DMS53 treated with DMSO at 0.1 percent for 48 hours (cell line): ENCODE results near the gene COG8.
"Not testable (repeated sequence)": the region's sequence is repeated elsewhere in the genome, so short reads cannot be mapped to it uniquely, and the experiment has no call there.

Source experiments
- DNase-seq: peaks from one replicate; lab custom pipeline; 2025; ENCODE audit not compliant: unreplicated experiment; lab: John Stamatoyannopoulos, UW

COG8 gene, protein sequence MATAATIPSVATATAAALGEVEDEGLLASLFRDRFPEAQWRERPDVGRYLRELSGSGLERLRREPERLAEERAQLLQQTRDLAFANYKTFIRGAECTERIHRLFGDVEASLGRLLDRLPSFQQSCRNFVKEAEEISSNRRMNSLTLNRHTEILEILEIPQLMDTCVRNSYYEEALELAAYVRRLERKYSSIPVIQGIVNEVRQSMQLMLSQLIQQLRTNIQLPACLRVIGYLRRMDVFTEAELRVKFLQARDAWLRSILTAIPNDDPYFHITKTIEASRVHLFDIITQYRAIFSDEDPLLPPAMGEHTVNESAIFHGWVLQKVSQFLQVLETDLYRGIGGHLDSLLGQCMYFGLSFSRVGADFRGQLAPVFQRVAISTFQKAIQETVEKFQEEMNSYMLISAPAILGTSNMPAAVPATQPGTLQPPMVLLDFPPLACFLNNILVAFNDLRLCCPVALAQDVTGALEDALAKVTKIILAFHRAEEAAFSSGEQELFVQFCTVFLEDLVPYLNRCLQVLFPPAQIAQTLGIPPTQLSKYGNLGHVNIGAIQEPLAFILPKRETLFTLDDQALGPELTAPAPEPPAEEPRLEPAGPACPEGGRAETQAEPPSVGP

DNA sequence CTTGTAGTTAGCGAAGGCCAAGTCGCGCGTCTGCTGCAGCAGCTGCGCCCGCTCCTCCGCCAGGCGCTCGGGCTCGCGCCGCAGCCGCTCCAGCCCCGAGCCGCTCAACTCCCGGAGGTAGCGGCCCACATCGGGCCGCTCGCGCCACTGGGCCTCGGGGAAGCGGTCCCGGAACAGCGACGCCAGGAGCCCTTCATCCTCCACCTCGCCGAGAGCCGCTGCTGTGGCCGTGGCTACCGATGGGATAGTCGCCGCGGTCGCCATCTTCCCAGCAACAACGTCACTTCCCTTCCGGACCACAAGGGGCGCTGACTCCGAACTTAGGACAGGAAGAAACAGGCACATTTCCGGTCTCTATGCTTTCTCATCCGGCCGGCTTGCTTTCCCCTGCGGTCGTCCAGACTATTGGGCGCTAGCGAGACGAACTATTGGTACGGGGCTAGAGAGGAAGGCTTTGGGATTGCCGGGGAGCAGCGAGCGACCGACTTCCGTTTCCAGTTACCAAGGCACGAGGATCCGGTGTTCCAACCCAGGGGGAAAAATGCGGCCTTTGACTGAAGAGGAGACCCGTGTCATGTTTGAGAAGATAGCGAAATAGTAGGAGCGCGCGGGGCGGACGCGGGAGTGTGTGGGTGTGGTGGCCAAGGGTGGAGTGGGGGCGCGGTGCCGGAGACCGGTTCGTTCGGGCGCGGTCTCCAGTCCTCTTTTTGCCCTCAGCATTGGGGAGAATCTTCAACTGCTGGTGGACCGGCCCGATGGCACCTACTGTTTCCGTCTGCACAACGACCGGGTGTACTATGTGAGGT, at the start of gene COG8, which contains the start of gene NIP7:
Gene COG8 (minus strand): TSS at position 276 of the 806 bp plus-strand sequence. CDS start 12 bp downstream, at position 264.
Gene NIP7 (plus strand): TSS at position 484 of the 806 bp plus-strand sequence. CDS start 58 bp downstream, at position 542.
- DNase-seq: peak; percentile 92

GRCh38 chr16:69386596-69386995, 47.2 kb upstream of the COG8 start:
- no peak for DNase-seq

DNA sequence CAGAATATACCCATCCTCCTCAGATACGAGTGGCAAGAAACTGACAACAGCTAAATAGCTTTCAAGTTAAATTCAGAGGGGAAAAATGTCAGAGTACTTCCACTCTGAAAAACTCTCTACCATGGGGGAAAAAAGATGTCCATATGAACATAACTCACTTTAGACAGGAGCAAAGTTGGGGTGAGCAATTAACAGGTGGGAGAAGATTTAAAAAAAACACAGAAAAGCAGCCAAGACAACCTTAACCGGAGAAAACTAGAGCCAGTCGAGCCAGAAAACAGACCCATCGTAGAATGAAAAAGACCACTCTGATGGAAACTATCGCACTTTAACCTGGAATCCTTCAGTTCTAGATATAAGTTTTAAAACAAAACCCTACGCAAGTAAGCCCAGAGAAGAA, 45.6 kb upstream of the COG8 start:
- DNase-seq: no peak

DNA sequence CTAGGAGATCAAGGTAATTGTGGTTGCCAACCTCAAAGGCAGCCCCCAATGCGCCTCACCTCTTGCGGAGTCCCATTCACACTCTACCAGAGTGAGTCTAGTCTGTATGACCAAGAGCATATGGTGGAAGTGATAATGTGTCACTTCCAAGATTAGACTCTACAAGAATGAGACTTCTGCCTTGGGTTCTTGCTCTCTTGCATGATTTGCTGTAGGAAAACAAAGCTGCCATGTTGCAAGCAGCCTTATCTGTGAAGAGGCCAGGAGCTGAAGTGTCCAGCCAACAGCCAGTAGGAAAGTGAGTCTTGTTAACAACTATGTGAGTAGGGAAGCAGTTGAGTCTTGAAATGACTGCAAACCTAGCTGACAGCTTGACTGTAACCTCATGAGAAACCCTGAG, 43.1 kb upstream of the COG8 start:
- DNase-seq: no peak

- no peak for DNase-seq
Observed at GRCh38 chr16:69381231-69381630, 41.9 kb upstream of the COG8 start.

GRCh38 chr16:69378760-69379159, 39.4 kb upstream of the COG8 start:
- DNase-seq: no peak

GRCh38 chr16:69378036-69378435, 38.7 kb upstream of the COG8 start:
- DNase-seq: no peak

DNA sequence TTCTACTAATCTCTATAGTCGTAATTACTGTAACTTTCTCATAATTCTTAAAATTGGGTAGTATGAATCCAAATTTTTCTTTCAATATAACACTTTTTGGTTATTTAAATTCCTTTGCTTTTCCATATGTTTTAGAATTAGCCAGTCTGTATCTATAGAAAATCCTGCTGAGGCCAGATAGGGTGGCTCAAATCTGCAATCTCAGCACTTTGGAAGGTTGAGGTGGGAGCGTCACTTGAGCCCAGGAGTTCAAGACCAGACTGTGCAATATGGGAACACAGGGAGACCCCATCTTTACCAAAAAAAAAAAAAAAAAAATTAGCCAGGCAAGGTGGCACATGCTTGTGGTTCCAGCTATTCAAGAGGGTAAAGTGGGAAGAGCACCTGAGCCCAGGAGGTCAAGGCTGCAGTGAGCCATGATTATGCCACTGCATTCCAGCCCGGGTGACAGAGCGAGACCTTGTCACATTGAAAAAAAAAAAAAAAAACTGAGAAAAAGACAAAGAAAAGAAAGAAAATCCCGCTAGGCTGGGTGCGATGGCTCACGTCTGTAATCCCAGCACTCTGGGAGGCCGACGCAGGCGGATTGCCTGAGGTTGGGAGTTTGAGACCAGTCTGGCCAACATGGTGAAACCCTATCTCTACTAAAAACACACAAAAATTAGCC, 37.2 kb upstream of the COG8 start:
- no peak for DNase-seq

- DNase-seq: no peak
Observed at GRCh38 chr16:69373019-69373418, 33.7 kb upstream of the COG8 start.

DNA sequence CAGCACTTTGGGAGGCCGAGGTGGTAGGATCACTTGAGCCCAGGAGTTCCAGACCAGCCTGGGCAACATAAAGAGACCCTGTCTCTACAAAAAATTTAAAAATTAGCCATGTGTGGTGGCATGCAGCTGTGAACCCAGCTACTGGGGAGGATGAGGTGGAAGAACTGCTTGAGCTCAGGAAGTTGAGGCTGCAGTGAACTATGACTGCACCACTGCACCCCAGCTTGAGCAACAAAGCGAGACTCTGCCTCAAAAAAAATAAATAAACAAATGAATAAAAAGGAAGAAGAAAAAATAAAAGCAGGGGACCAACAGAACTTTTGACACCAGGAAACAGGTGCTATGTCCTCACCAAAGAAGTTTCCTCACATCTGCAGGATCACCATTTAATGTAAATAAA, 32.2 kb upstream of the COG8 start:
- DNase-seq: no peak

- no peak for DNase-seq
Observed at GRCh38 chr16:69368866-69369265, 29.5 kb upstream of the COG8 start.

DNA sequence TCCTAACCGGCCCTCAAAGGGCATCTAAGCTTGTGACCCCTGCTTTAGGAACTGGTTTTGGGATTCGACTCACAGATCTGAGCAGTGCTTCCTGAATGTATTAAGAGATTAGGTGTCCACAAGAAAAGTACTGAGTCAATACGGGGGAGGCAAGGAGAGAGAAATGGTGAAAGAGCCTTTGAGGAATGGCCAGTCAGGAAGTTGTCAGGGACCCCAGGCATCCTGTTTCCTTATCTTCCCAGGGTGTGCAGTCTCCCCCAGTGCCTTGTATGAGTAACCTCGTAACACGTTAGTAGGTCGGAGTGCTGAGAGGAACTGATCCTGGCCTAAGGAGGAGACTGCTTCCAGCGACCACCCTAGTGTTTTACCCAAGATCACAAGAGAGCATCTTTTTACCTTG, 28.6 kb upstream of the COG8 start:
- no peak for DNase-seq

DNA sequence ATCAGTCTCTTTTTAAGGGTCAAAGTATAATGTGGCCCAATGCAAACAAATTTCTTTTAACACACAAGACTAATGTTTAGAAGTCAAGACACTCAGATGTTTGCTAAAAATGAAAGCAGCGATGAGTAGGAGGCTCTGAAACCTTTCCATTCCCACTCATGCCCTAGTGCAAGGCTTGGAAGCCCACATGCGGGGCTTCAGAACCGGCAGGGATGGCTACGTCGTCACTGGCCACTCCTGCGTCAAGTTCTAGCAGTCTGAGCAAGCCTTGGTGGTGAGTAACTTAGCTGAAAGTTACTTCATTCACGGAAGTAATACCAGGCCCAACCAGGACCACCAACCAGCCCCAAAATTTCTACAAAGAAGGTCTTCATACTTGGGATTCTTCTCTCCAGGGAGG, 27.1 kb upstream of the COG8 start:
- DNase-seq: no peak

GRCh38 chr16:69365901-69366300, 26.5 kb upstream of the COG8 start:
- no peak for DNase-seq

GRCh38 chr16:69364088-69364487, 24.7 kb upstream of the COG8 start:
- DNase-seq: no peak

- no peak for DNase-seq
Observed at GRCh38 chr16:69363281-69363717, 23.9 kb upstream of the COG8 start.

- DNase-seq: not testable (repeated sequence)
Observed at GRCh38 chr16:69360070-69360469, 20.7 kb upstream of the COG8 start.

GRCh38 chr16:69351309-69352027, 12.1 kb upstream of the COG8 start, which contains the start of gene TMED6:
Gene TMED6 (minus strand): TSS chr16:69351786. CDS start chr16:69351753, 33 bp downstream.
- peak; percentile 77 for DNase-seq

DNA sequence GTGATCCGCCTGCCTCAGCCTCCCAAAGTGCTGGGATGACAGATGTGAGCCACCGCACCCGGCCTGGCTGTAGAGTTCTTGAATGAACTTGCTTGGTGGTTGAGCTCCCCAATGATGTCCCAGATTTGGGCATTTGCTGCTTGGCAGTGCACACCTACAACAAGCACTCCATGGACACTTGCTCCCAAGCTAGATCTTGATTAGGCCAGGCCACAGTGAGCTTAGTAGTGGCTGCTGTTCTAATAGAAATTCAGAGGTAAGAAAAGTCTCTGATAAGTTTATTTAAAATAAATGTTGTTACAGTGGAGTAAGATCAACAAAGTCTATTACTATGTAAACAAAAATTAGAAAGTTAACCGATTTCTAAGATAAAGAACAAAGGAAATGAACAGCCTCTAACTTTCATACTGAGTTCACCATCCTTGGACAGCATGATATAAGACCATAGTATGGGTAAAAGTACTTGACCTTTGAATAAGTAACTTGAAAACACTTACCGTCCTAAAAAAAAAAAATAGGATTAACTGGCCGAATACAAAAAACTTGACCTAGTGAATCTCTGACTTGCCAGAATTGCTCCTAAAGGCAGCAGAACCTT, 11.3 kb upstream of the COG8 start:
- no peak for DNase-seq

DNA sequence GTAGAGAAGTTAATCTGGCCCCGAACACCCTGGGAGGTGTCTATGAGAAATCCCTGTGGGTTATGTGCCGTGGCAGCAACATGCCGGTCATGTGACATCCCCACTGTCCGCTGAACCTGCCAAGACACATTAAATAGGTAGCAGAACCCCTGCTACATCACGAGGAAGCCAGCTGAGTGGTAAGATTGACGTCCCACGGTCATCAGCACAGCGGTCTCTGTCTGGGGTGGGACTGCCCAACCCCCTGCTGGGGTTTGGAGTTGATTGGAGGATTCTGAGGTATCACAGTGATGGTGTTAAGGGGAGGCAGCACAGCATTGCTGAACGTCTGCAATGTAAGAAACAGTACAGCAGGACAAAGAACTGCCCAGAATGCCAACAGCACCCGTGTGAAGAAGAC, 10.2 kb upstream of the COG8 start:
- DNase-seq: no peak
